Activated CD8-positive, alpha-beta T cell treated with anti-CD3 and anti-CD28 coated beads, Interleukin-2, amount 10 ng/mL, durations not matched to agents 7 days and 5 days (primary cell): ENCODE results near the gene PTPRM. TPM values are rescaled to one million over a fixed set of nuclear protein-coding genes. Genes with fewer than 3 reads are reported as not detected.

Experiments used
- ATAC-seq: fragments of 150-1000 bp; cut with Tn5 transposase; one replicate; pipeline ENCODE4 v1.10.0; 2021; ENCODE audit warnings: moderate library complexity
- CTCF ChIA-PET: fragments of 350-600 bp; sonication (Branson Sonifier 250); formaldehyde crosslinking; loops from one replicate; lab custom pipeline; 2021; ENCODE audit warnings: antibody characterized with exemption; lab: Charles Lee
- POLR2A ChIA-PET: fragments of 350-600 bp; sonication (Branson Sonifier 250); formaldehyde crosslinking; loops from one replicate; lab custom pipeline; 2021; ENCODE audit warnings: antibody characterized with exemption; lab: Charles Lee
- DNase-seq: peaks from one replicate; pipeline ENCODE4 v3.0.0-alpha.2; 2020
- H3K27ac Mint-ChIP-seq: one replicate; pipeline ENCODE4 v1.8.0; 2021; ENCODE audit warnings: mild to moderate bottlenecking, mixed read lengths
- H3K27me3 Mint-ChIP-seq: one replicate; pipeline ENCODE4 v1.8.0; 2021; ENCODE audit warnings: low read depth, mixed read lengths
- H3K36me3 Mint-ChIP-seq: one replicate; pipeline ENCODE4 v1.8.0; 2021; ENCODE audit warnings: low read depth, mixed read lengths
- H3K4me1 Mint-ChIP-seq: one replicate; pipeline ENCODE4 v1.8.0; 2021; ENCODE audit warnings: low read depth, mixed read lengths
- H3K4me3 Mint-ChIP-seq: one replicate; pipeline ENCODE4 v1.8.0; 2021; ENCODE audit warnings: mild to moderate bottlenecking, mixed read lengths
- H3K9me3 Mint-ChIP-seq: one replicate; pipeline ENCODE4 v1.8.0; 2022; ENCODE audit warnings: mixed read lengths; ENCODE audit not compliant: insufficient read depth
- total RNA-seq, 2 experiments: library from RNA; stranded (reverse); gene quantifications; one replicate each; pipeline ENCODE4 v1.2.3, GENCODE V29; 2021

The PTPRM gene
- total RNA-seq, 2 experiments from 2014 or later = 0.76 to 1.0 TPM

GRCh38 chr18:8351161-8351560, 784.0 kb downstream of the PTPRM start:
- Mint-ChIP-seq H3K36me3 (no peaks in the 10 kb centered on the region), H3K9me3 (no peaks in the 10 kb centered on the region), H3K27ac (no peak overlapping the region), H3K4me1 (no peaks in the 10 kb centered on the region), H3K4me3 (no peak overlapping the region), H3K27me3 (no peaks in the 10 kb centered on the region)
- ATAC-seq (no peak), DNase-seq (no peak)
- ChIA-PET CTCF (no interaction called here), POLR2A (no interaction called here)

- H3K4me1 Mint-ChIP-seq = no peaks in the 10 kb centered on the region
- POLR2A ChIA-PET = no interaction called here
- DNase-seq (no peak), ATAC-seq (no peak)
- H3K36me3 Mint-ChIP-seq = no peaks in the 10 kb centered on the region
- no peaks in the 10 kb centered on the region for H3K27me3 Mint-ChIP-seq
- CTCF ChIA-PET = no interaction called here
- no peak overlapping the region for H3K27ac Mint-ChIP-seq
- no peak overlapping the region for H3K4me3 Mint-ChIP-seq
- H3K9me3 Mint-ChIP-seq = no peaks in the 10 kb centered on the region
Observed at GRCh38 chr18:8354304-8354703, 787.2 kb downstream of the PTPRM start.

- CTCF ChIA-PET = no interaction called here
- POLR2A ChIA-PET = no interaction called here
- ATAC-seq = no peak
Observed at GRCh38 chr18:8356001-8356400, 788.9 kb downstream of the PTPRM start.

GRCh38 chr18:8357320-8357719, 790.2 kb downstream of the PTPRM start:
- Mint-ChIP-seq H3K27ac (no peak overlapping the region), H3K4me3 (no peak overlapping the region), H3K27me3 (no peaks in the 10 kb centered on the region), H3K9me3 (no peaks in the 10 kb centered on the region), H3K36me3 (no peaks in the 10 kb centered on the region), H3K4me1 (no peaks in the 10 kb centered on the region)
- ATAC-seq = no peak
- ChIA-PET POLR2A (no interaction called here), CTCF (no interaction called here)
- no peak for DNase-seq

More at GRCh38 chr18:8356001-8356400, 788.9 kb downstream of the PTPRM start:
- H3K4me3 Mint-ChIP-seq = no peak overlapping the region
- no peaks in the 10 kb centered on the region for H3K27me3 Mint-ChIP-seq
- no peaks in the 10 kb centered on the region for H3K9me3 Mint-ChIP-seq
- no peak overlapping the region for H3K27ac Mint-ChIP-seq
- H3K4me1 Mint-ChIP-seq = no peaks in the 10 kb centered on the region
- H3K36me3 Mint-ChIP-seq = no peaks in the 10 kb centered on the region
- no peak for DNase-seq

GRCh38 chr18:8358033-8358765, 791.1 kb downstream of the PTPRM start:
- no peaks in the 10 kb centered on the region for H3K27me3 Mint-ChIP-seq
- no peaks in the 10 kb centered on the region for H3K9me3 Mint-ChIP-seq
- ATAC-seq = no peak
- no peaks in the 10 kb centered on the region for H3K4me1 Mint-ChIP-seq
- no peak overlapping the region for H3K27ac Mint-ChIP-seq
- no peak overlapping the region for H3K4me3 Mint-ChIP-seq
- no peaks in the 10 kb centered on the region for H3K36me3 Mint-ChIP-seq
- DNase-seq = no peak
- ChIA-PET POLR2A (no interaction called here), CTCF (no interaction called here)

- ATAC-seq (no peak), DNase-seq (no peak)
- no peak overlapping the region for H3K27ac Mint-ChIP-seq
- ChIA-PET POLR2A (no interaction called here), CTCF (no interaction called here)
- no peak overlapping the region for H3K4me3 Mint-ChIP-seq
- no peaks in the 10 kb centered on the region for H3K4me1 Mint-ChIP-seq
- H3K9me3 Mint-ChIP-seq = no peaks in the 10 kb centered on the region
- no peaks in the 10 kb centered on the region for H3K27me3 Mint-ChIP-seq
- no peaks in the 10 kb centered on the region for H3K36me3 Mint-ChIP-seq
Observed at GRCh38 chr18:8359076-8359475, 792.0 kb downstream of the PTPRM start.

- Mint-ChIP-seq H3K27me3 (no peaks in the 10 kb centered on the region), H3K4me3 (no peak overlapping the region)
Observed at GRCh38 chr18:8359481-8359880, 792.4 kb downstream of the PTPRM start.

GRCh38 chr18:8361941-8362471, 794.9 kb downstream of the PTPRM start:
- CTCF ChIA-PET = no interaction called here
- POLR2A ChIA-PET = no interaction called here
- H3K27ac Mint-ChIP-seq = no peak overlapping the region

More at GRCh38 chr18:8359481-8359880, 792.4 kb downstream of the PTPRM start:
- POLR2A ChIA-PET = no interaction called here
- Mint-ChIP-seq H3K27ac (no peak overlapping the region), H3K4me1 (no peaks in the 10 kb centered on the region), H3K36me3 (no peaks in the 10 kb centered on the region), H3K9me3 (no peaks in the 10 kb centered on the region)
- ATAC-seq (no peak), DNase-seq (no peak)
- CTCF ChIA-PET = no interaction called here

GRCh38 chr18:8362863-8363262, 795.7 kb downstream of the PTPRM start:
- Mint-ChIP-seq H3K9me3 (no peaks in the 10 kb centered on the region), H3K4me1 (peaks cover 6% of the 10 kb centered on the region), H3K36me3 (no peaks in the 10 kb centered on the region), H3K4me3 (no peak overlapping the region), H3K27me3 (peaks cover 3% of the 10 kb centered on the region), H3K27ac (no peak overlapping the region)
- DNase-seq (no peak), ATAC-seq (no peak)
- ChIA-PET POLR2A (no interaction called here), CTCF (no interaction called here)

More at GRCh38 chr18:8361941-8362471, 794.9 kb downstream of the PTPRM start:
- no peak for DNase-seq
- Mint-ChIP-seq H3K9me3 (no peaks in the 10 kb centered on the region), H3K36me3 (no peaks in the 10 kb centered on the region), H3K27me3 (peaks cover under 1% of the 10 kb centered on the region), H3K4me3 (no peak overlapping the region), H3K4me1 (peaks cover 2% of the 10 kb centered on the region)
- ATAC-seq = no peak

GRCh38 chr18:8364385-8364784, 797.3 kb downstream of the PTPRM start:
- POLR2A ChIA-PET = no interaction called here
- CTCF ChIA-PET = no interaction called here
- H3K27me3 Mint-ChIP-seq = peaks cover 14% of the 10 kb centered on the region
- no peak for ATAC-seq
- no peak for DNase-seq
- H3K4me3 Mint-ChIP-seq = no peak overlapping the region
- no peaks in the 10 kb centered on the region for H3K36me3 Mint-ChIP-seq
- H3K27ac Mint-ChIP-seq = no peak overlapping the region
- peaks cover 6% of the 10 kb centered on the region for H3K4me1 Mint-ChIP-seq
- H3K9me3 Mint-ChIP-seq = no peaks in the 10 kb centered on the region

- no peaks in the 10 kb centered on the region for H3K36me3 Mint-ChIP-seq
- H3K4me3 Mint-ChIP-seq = no peak overlapping the region
- CTCF ChIA-PET = no interaction called here
- POLR2A ChIA-PET = no interaction called here
- no peaks in the 10 kb centered on the region for H3K9me3 Mint-ChIP-seq
- ATAC-seq = no peak
- no peak overlapping the region for H3K27ac Mint-ChIP-seq
- H3K4me1 Mint-ChIP-seq = peaks cover 6% of the 10 kb centered on the region
- no peak for DNase-seq
- H3K27me3 Mint-ChIP-seq = peaks cover 14% of the 10 kb centered on the region
Observed at GRCh38 chr18:8365006-8365405, 797.9 kb downstream of the PTPRM start.

GRCh38 chr18:8365528-8365927, 798.4 kb downstream of the PTPRM start:
- H3K36me3 Mint-ChIP-seq = no peaks in the 10 kb centered on the region
- POLR2A ChIA-PET = no interaction called here
- H3K27me3 Mint-ChIP-seq = peaks cover 14% of the 10 kb centered on the region
- no peak overlapping the region for H3K27ac Mint-ChIP-seq
- H3K4me1 Mint-ChIP-seq = peaks cover 6% of the 10 kb centered on the region
- no peak overlapping the region for H3K4me3 Mint-ChIP-seq
- ATAC-seq (no peak), DNase-seq (no peak)
- CTCF ChIA-PET = no interaction called here
- H3K9me3 Mint-ChIP-seq = no peaks in the 10 kb centered on the region
